SJCRH30 (cell line): Measurements from ENCODE around the gene THSD4. TPM values are rescaled to one million over a fixed set of nuclear protein-coding genes. Genes with fewer than 3 reads are reported as not detected.

Experiments used
- DNase-seq, 2 experiments: peaks; one replicate each; pipeline ENCODE4 v3.0.0-alpha.2; 2015 to 2020
- H3K27ac ChIP-seq: fragments of 250-450 bp; sonication (Bioruptor Pico); 2 replicates; pipeline ENCODE4 v1.5.1; 2020; ENCODE audit warnings: mild to moderate bottlenecking, moderate library complexity
- H3K27me3 ChIP-seq: fragments of 250-450 bp; sonication (Bioruptor Pico); 2 replicates; pipeline ENCODE4 v1.5.1; 2020; ENCODE audit warnings: mild to moderate bottlenecking, moderate library complexity
- H3K36me3 ChIP-seq: fragments of 250-450 bp; sonication (Bioruptor Pico); 2 replicates; pipeline ENCODE4 v1.5.1; 2020; ENCODE audit warnings: mild to moderate bottlenecking, moderate library complexity
- H3K4me1 ChIP-seq: fragments of 250-450 bp; sonication (Bioruptor Pico); 2 replicates; pipeline ENCODE4 v1.5.1; 2020; ENCODE audit warnings: mild to moderate bottlenecking, moderate library complexity
- H3K4me3 ChIP-seq: fragments of 250-450 bp; sonication (Bioruptor Pico); 2 replicates; pipeline ENCODE4 v1.5.1; 2020; ENCODE audit warnings: mild to moderate bottlenecking, moderate library complexity
- H3K9me3 ChIP-seq: fragments of 250-450 bp; sonication (Bioruptor Pico); replicated peaks from 2 replicates; pipeline ENCODE4 v1.5.1; 2020; ENCODE audit warnings: mild to moderate bottlenecking, moderate library complexity
- total RNA-seq: library from RNA; depleted of rRNA; stranded (reverse); fragments of >200 nt; shearing (Covaris generic); gene quantifications from 2 replicates; pipeline ENCODE4 v1.2.3, GENCODE V29; 2014

Gene THSD4
- total RNA-seq, 1 experiment from 2014 or later = 20.7 TPM

DNA sequence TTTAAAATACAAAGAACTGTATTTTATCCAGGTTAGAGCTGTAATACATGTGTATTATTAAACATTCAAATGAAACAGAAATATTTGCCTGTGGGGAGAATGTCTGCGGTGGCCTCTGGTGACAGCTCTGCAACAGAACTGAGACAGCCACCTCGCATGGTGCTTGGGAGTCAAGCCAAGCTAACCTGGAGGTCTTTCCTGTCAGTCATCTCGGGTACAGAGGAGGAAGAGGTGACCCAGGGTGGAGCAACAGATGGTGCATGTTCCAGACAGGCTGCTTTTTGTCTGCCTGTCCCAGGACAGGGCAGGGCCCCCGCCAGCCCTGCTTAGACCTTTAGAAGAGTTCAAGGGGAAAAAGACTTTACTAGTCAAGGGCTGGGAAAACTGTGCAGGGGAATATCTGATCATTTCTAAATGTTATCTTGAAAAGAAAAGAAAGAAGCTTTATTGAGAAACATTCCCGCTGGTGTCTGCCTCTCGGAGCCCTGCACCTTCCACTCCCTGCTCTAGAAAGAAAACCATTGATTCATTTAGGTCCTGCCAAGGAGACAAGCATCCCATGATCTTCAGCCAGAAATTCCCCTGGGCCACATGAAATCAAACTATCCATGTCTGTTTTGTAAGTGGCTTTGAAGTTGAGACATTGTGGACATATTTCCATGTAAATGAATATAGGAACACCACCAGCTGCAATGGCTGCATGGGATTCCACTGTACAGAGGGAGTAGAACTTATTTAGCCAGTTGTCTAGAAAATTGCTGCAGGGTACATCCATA lies 689.6 kb downstream of the THSD4 start:
- peaks cover 52% of the 10 kb centered on the region for H3K4me1 ChIP-seq
- peak overlapping the region; percentile 74 for H3K27ac ChIP-seq
- H3K4me3 ChIP-seq = no peak overlapping the region
- DNase-seq = peak; percentile 75 to 83
- no peaks in the 10 kb centered on the region for H3K36me3 ChIP-seq
- no peaks in the 10 kb centered on the region for H3K27me3 ChIP-seq
- no peaks in the 10 kb centered on the region for H3K9me3 ChIP-seq

DNA sequence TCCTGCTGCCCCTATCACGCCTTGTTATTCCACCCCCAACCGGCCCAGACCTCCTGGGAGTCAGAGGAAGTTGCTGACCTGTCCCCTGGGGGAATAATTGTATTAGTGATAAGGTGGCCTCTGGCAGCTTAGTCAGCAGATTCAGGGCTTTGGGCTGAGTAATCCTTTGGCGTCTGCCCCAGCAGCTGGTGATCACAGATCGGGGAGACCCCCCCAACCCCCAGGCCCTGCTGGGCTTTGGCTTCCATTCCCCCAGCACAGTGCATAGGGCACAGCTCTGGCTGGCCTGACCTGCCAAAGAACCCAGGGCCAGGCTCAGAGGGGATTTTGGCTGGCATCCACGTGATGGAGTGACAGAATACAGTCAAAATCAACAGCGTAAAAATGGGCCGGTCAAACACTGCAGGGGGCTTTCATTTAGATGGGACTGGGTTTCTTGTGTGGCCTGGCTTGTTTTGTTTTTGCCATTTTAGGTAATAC lies 691.2 kb downstream of the THSD4 start:
- H3K9me3 ChIP-seq = no peaks in the 10 kb centered on the region
- DNase-seq = peak; percentile 88 to 89

DNA sequence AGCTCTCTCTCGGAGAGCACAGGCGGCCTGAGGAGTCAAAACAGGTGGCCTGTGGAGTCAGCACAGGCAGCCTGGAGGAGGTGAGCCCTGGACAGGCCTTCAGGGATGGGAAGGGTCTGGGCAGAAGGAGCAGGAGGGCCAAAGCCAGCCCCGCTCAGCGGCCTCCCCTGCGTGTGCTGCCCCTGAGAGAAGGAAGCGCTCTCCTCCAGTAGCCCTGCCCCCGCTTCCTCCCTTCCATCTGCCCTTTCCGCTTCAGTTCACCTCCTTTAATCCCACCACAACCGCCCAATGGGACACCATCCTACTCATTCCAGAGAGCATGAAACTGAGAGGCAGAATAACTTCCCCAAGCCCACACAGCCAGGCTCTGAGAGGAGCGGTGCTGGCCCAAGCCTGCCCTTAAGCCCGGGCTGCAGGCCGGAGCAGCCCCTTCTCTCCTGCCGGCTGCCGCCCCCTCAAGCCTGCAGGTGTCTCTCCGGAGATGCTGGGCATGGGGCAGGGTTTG lies 691.9 kb downstream of the THSD4 start:
- H3K36me3 ChIP-seq = no peaks in the 10 kb centered on the region
- DNase-seq = peak; percentile 87 to 90
- no peaks in the 10 kb centered on the region for H3K27me3 ChIP-seq
- H3K27ac ChIP-seq = peak overlapping the region; percentile 74
- peaks cover 61% of the 10 kb centered on the region for H3K4me1 ChIP-seq
- H3K4me3 ChIP-seq = peak overlapping the region; percentile 24
- H3K9me3 ChIP-seq = no peaks in the 10 kb centered on the region

More for the DNA sequence above, 691.2 kb downstream of the THSD4 start:
- peak overlapping the region; percentile 24 for H3K4me3 ChIP-seq
- H3K36me3 ChIP-seq = no peaks in the 10 kb centered on the region
- peaks cover 61% of the 10 kb centered on the region for H3K4me1 ChIP-seq
- peak overlapping the region; percentile 74 for H3K27ac ChIP-seq
- H3K27me3 ChIP-seq = no peaks in the 10 kb centered on the region

DNA sequence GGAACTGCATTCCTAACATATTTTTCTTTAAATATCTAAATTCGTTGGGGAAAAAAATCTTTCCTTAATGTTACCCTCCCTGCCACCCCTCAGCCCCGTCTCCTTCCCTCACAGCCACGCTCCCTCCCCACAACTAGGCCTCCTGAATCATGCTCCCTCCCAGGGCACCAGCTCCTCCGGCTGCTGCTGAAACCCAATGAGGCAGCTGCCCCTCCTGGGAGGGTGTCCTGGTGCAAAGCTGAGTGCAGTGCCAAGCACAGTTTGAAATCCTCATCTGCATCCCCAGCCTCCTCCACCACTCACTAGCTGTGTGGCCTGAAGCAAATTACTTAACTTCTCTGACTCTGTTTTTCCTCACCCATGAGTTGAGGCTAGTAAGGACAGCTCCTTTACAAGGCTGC lies 692.4 kb downstream of the THSD4 start:
- Histone ChIP-seq H3K9me3 (no peaks in the 10 kb centered on the region), H3K4me1 (peaks cover 61% of the 10 kb centered on the region), H3K27me3 (no peaks in the 10 kb centered on the region), H3K27ac (peak overlapping the region; percentile 74), H3K4me3 (peak overlapping the region; percentile 24), H3K36me3 (no peaks in the 10 kb centered on the region; the same call in 1 of the 2 replicates)
- peak; percentile 74 for DNase-seq

DNA sequence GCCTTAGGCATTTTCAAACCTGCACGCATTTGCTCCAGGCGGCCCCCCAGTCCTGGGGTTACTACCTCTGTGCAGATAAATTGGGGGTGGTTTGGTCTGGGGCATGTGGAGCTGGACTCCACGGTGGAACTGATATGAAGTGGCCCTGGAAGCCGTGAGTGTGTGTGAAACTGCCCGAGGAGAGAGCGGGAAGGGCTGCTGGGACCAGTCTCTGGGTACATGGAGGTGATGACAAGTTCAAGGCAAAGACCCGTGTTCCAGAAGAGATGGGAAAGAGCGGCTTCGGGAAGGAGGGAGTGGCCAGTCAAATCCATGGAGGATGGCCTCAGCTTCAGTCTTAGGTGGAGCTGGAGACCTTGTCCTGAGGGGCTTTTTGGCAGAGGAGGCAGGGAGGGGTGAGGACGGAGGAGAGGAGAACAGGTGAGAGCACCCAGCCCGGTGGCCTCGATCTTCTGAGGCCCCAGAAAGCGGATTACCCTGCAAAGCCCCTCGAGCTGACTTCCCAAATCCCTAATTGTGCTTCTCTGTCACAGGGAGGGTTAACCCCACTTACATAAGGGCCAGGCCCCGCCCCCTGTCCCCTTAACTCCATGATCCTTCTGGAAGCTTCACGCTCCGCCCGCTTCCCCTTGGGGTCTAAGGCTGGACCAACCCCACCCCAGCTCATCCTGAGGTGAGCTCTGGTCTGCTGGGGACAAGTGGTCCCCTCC lies 693.2 kb downstream of the THSD4 start:
- Histone ChIP-seq H3K27ac (peak overlapping the region; percentile 74), H3K4me3 (no peak overlapping the region), H3K27me3 (no peaks in the 10 kb centered on the region), H3K9me3 (no peaks in the 10 kb centered on the region), H3K36me3 (no peaks in the 10 kb centered on the region; the same call in 1 of the 2 replicates), H3K4me1 (peaks cover 61% of the 10 kb centered on the region)
- DNase-seq = peak; percentile 53 to 62

DNA sequence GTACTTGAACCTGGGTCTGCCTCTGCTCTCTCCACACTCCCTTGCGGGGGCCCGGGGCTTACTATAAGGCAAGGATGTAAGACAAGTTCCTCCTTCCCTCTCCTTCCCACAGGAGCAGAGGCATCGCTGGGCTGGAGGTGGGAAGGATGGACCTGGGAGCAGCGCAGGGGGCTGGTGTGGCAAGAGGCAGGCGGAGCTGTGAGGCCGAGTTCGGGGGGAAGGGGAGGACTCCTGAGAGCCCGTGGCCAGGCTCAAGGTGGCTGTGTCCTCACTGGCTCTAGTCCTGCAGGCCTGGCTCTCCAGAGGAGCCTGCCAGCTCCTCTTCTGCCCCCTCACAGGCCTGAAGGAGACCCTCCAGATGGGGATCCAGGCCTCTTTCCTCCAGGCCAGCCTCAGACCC lies 694.1 kb downstream of the THSD4 start:
- H3K4me3 ChIP-seq = no peak overlapping the region
- H3K4me1 ChIP-seq = peaks cover 61% of the 10 kb centered on the region
- H3K27ac ChIP-seq = peak overlapping the region; percentile 74
- H3K9me3 ChIP-seq = no peaks in the 10 kb centered on the region
- no peaks in the 10 kb centered on the region for H3K27me3 ChIP-seq
- DNase-seq = peak in 1 of 2 experiments; percentile 47
- peaks cover 5% of the 10 kb centered on the region for H3K36me3 ChIP-seq

DNA sequence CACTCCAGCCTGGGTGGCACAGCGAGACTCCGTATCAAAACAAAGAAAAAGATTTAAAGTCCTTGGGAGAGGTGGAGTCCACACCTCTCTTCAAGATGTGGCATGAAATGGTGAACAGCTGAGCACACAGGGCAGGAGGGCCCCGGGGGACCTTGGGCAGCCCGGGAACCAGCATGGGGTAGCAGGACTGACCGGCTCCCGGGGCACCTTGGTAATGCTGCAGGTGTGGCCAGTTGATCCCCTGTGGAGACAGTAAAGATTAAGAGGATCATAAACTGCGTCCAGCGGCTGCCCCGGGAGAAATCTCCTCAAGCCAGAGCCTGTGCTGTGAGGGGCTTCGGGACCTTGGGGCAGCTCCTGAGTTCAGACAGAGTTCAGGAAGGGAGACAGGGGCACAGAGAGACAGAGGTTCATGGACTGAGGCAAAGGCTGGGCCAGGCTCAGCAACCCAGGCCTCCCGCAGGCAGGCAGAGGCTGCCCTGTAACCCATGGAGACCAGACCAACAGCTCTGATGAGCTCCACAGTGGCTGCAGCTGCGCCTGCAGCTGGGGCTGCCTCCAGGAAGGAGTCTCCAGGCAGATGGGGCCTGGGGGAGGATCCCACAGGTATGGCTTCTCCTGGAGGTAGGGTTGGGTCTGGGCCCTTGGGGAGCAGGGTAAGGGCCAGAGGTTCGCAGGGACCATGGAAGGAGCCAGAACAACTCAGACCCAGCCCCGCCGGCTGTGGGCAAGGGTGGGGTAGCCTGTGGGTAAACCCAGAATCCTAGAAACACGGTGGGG lies 695.2 kb downstream of the THSD4 start, which contains the start of gene NR2E3:
Gene NR2E3, plus strand, starts transcription at position 299 of the 780 bp plus-strand sequence. Its CDS starts 190 bp downstream, at position 489.
- Histone ChIP-seq H3K27ac (peak within 1 kb of the TSS; percentile 74), H3K4me3 (peak within 1 kb of the TSS; percentile 32), H3K4me1 (peaks cover 56% of the 10 kb centered on the region), H3K9me3 (no peaks in the 10 kb centered on the region), H3K27me3 (no peaks in the 10 kb centered on the region), H3K36me3 (peaks cover 5% of the 10 kb centered on the region)
- DNase-seq = peak; percentile 97

DNA sequence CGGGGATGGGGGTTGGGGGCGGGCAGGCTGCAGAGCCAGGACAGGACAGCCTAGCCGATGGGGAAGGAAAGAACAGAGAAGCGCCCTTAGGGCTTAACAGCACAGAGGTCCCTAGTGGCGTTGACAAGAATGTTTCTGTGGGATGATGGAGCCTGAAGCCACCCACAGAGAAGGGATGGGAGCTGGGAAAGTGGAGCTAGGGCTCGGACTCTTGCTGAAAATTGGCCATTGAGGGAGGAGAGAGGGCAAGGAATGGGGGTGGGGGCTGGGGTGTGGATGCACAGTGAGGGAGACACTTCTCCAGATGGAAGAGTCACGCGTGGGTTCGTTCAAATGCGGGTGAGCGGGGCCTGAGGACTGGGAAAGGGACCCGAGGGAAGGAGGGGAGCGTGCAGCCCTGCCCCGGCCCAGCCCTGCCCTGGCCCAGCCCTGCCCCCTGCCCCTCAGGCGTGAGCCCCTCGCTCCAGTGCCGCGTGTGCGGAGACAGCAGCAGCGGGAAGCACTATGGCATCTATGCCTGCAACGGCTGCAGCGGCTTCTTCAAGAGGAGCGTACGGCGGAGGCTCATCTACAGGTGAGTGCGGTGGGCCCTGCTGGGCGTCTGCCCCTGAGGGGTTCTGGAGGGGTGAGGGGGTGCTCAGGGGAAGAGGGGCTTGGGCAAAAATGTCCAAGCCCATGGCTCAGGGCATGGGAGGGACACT lies 695.9 kb downstream of the THSD4 start:
- Histone ChIP-seq H3K4me1 (peaks cover 49% of the 10 kb centered on the region), H3K27me3 (no peaks in the 10 kb centered on the region), H3K4me3 (peak overlapping the region; percentile 32; the same call in 1 of the 2 replicates), H3K9me3 (0 out of 2 replicates have a peak, but pooled peaks cover 4% of the 10 kb centered on the region), H3K27ac (peak overlapping the region; percentile 74), H3K36me3 (peaks cover 5% of the 10 kb centered on the region)
- peak; percentile 66 to 75 for DNase-seq

DNA sequence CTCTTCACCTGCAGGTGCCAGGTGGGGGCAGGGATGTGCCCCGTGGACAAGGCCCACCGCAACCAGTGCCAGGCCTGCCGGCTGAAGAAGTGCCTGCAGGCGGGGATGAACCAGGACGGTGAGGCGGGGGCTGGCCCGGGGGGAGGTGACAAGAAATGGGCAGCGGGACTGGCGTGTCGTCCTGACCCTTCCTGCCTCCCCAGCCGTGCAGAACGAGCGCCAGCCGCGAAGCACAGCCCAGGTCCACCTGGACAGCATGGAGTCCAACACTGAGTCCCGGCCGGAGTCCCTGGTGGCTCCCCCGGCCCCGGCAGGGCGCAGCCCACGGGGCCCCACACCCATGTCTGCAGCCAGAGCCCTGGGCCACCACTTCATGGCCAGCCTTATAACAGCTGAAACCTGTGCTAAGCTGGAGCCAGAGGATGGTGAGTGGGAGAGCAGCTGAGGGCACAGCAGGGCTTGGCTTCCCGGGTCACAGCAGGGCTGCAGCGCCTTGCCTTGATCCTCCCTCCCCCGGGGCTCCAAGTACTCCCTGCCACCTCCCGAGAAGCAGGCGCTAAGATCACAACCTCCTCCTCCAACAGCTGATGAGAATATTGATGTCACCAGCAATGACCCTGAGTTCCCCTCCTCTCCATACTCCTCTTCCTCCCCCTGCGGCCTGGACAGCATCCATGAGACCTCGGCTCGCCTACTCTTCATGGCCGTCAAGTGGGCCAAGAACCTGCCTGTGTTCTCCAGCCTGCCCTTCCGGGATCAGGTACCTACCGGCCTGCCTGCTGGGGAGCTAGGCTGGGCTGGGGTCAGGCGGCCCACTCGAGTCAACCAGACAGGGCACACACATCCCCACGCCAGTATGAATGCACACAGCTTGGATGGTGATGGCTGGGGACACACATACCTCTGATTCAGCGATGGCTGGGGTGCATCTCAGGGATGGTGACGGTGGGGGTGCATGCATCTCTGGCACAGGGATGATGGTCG lies 696.8 kb downstream of the THSD4 start:
- Histone ChIP-seq H3K27ac (no peak overlapping the region; the same call in 1 of the 2 replicates), H3K9me3 (0 out of 2 replicates have a peak, but pooled peaks cover 4% of the 10 kb centered on the region), H3K27me3 (no peaks in the 10 kb centered on the region), H3K36me3 (peaks cover 8% of the 10 kb centered on the region), H3K4me3 (no peak overlapping the region), H3K4me1 (peaks cover 41% of the 10 kb centered on the region)
- no peak for DNase-seq

DNA sequence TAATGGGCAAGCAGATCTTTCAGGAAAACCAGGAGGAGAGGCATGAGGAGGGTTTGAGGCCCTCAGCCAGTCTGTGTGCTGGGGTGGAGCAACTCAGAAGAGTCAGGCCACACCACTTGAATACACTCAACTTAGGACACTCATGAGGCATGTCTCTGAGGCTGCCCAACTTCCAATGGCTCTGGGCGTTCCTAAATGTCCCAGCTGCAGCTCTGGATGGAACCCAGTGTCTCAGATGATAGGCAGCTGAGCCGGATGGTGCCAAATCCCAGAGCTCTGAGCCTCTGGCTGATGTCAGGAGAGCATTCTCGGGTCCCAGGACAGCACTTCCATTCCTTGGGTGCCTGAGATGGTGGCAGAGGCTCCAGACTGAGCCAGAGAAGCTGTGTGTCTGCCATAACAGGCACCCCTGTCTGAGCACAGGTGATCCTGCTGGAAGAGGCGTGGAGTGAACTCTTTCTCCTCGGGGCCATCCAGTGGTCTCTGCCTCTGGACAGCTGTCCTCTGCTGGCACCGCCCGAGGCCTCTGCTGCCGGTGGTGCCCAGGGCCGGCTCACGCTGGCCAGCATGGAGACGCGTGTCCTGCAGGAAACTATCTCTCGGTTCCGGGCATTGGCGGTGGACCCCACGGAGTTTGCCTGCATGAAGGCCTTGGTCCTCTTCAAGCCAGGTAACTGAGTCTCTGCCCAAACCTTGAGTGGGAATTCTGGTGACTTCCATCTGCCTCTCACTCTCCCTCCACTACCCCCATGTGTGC lies 697.9 kb downstream of the THSD4 start:
- peaks cover 11% of the 10 kb centered on the region for H3K36me3 ChIP-seq
- H3K27me3 ChIP-seq = no peaks in the 10 kb centered on the region
- DNase-seq = no peak
- H3K4me1 ChIP-seq = peaks cover 30% of the 10 kb centered on the region
- no peak overlapping the region for H3K4me3 ChIP-seq
- H3K9me3 ChIP-seq = 0 out of 2 replicates have a peak, but pooled peaks cover 4% of the 10 kb centered on the region
- H3K27ac ChIP-seq = no peak overlapping the region

DNA sequence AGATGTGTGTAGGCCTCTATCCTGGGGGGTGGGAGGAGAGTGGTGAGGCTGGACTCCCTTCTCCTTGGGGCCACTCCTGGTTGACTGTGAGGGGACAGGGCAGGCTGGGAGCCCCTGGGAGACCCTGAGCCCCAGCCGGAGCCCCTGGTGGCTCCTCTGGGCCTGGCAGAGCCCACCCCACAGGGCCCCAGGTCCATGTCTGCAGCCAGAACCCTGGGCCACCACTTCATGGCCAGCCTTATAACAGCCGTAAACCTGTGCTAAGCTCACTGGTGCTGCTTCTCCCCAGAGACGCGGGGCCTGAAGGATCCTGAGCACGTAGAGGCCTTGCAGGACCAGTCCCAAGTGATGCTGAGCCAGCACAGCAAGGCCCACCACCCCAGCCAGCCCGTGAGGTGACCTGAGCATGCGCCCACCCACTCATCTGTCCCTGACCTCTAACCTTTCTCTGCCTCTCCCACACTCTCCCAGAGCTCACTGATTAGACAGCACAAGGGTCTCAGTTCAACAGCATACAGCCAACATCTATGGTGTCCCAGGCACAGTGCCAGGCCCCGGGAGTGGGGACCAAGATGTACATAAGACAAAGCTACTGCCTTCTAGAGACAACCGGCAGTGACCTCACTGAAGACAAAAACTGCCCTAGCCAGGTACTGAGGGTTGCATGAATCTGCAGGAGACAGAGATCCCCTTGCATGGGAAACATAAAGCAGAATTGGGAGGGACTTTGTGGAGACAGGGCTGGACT lies 698.6 kb downstream of the THSD4 start:
- no peak overlapping the region for H3K27ac ChIP-seq
- peaks cover 22% of the 10 kb centered on the region for H3K4me1 ChIP-seq
- DNase-seq = no peak
- peaks cover 18% of the 10 kb centered on the region for H3K36me3 ChIP-seq
- H3K27me3 ChIP-seq = no peaks in the 10 kb centered on the region
- H3K9me3 ChIP-seq = 0 out of 2 replicates have a peak, but pooled peaks cover 6% of the 10 kb centered on the region
- H3K4me3 ChIP-seq = no peak overlapping the region

DNA sequence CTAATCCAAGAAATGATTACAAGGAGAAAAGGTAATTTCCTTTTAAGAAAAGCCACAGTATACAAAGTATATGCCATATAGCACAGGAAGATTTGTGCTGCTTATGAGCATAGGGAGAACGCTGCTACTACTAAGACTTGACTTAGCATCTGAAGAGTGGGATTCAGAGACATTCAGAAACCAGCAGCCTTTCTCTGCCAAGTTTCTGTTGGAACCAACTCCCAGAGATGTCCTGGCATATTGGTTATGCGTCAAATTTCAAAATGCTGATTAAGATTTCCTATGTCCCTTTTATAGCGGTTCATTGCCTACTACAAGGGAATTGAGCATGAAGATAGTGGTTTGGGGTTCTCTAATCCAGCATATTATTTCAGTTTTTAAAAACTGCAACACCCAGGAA lies 700.0 kb downstream of the THSD4 start:
- DNase-seq = no peak

More for the DNA sequence above, 700.0 kb downstream of the THSD4 start:
- Histone ChIP-seq H3K27me3 (no peaks in the 10 kb centered on the region), H3K4me1 (peaks cover 10% of the 10 kb centered on the region; the same call in 1 of the 2 replicates), H3K4me3 (no peak overlapping the region), H3K27ac (no peak overlapping the region), H3K9me3 (peaks cover 14% of the 10 kb centered on the region), H3K36me3 (peaks cover 20% of the 10 kb centered on the region)
